AG04449 (cell line): Measurements from ENCODE around the gene RHO.

Experiments used
- CTCF ChIA-PET: fragments of 350-600 bp; formaldehyde crosslinking; extraction: SDS; loops from one replicate; lab custom pipeline; 2021; ENCODE audit warnings: antibody characterized with exemption; lab: Yijun Ruan, JAX
- POLR2A ChIA-PET: fragments of 400-600, 350-600 bp; formaldehyde crosslinking; extraction: SDS; loops from one replicate; lab custom pipeline; 2020; ENCODE audit warnings: antibody characterized with exemption, inconsistent platforms; lab: Yijun Ruan, JAX
- DNase-seq: peaks from one replicate; pipeline ENCODE4 v3.0.0-alpha.2; 2010; ENCODE audit warnings: low read depth, low spot score
- H3K4me3 ChIP-seq: 2 replicates; pipeline ENCODE4 v1.5.1; 2011; ENCODE audit warnings: low read depth, mild to moderate bottlenecking, control low read depth, low read length
- CTCF ChIP-seq: IDR thresholded peaks from one replicate; pipeline ENCODE4 v1.5.1; 2011; ENCODE audit warnings: mild to moderate bottlenecking, moderate library complexity, low read length, control low read depth, inconsistent platforms; ENCODE audit not compliant: insufficient read depth; ENCODE audit errors: missing control alignments

The RHO gene

GRCh38 chr3:129552287-129553050 lies 24.0 kb downstream of the RHO start:
- ChIA-PET CTCF (no interaction called here), POLR2A (no interaction called here)
- no peak for DNase-seq
- no peak for TF ChIP-seq CTCF
- H3K4me3 ChIP-seq = no peak overlapping the region

- ChIA-PET POLR2A (no interaction called here), CTCF (no interaction called here)
- TF ChIP-seq CTCF = no peak
- DNase-seq = no peak
- no peak overlapping the region for H3K4me3 ChIP-seq
Observed at GRCh38 chr3:129553171-129553570, 24.7 kb downstream of the RHO start.

GRCh38 chr3:129553719-129554118 lies 25.3 kb downstream of the RHO start:
- ChIA-PET CTCF (no interaction called here), POLR2A (no interaction called here)
- DNase-seq = no peak
- H3K4me3 ChIP-seq = no peak overlapping the region
- TF ChIP-seq CTCF = no peak

GRCh38 chr3:129554356-129555152 lies 26.1 kb downstream of the RHO start:
- H3K4me3 ChIP-seq = no peak overlapping the region
- DNase-seq = no peak
- ChIA-PET CTCF (interaction anchor here (1.1 kb wide), 1 partner anchor 43 kb away, joined by 3 read pairs; no protein-coding TSS in a partner anchor), POLR2A (no interaction called here)
- no peak for TF ChIP-seq CTCF

- CTCF ChIA-PET = interaction anchor here (1.1 kb wide), 2 partner anchors 43 to 155 kb away, joined by 3 read pairs; no protein-coding TSS in a partner anchor
- no peak for DNase-seq
- H3K4me3 ChIP-seq = no peak overlapping the region
- POLR2A ChIA-PET = interaction anchor here (0.9 kb wide), 1 partner anchor 11 kb away, joined by 3 read pairs; no protein-coding TSS in a partner anchor
- no peak for TF ChIP-seq CTCF
Observed at GRCh38 chr3:129555153-129555550, 26.7 kb downstream of the RHO start.
